Middle frontal gyrus (tissue), 1 donor: ENCODE data around the gene OR2H1.

Experiments used
- DNase-seq: peaks from one replicate; pipeline ENCODE4 v3.0.0-alpha.2; 2015; ENCODE audit warnings: low spot score; ENCODE audit errors: extremely low spot score

OR2H1 gene

GRCh38 chr6:29509711-29510110, 52.8 kb downstream of the OR2H1 start:
- no peak for DNase-seq

- no peak for DNase-seq
Observed at GRCh38 chr6:29510202-29510601, 53.2 kb downstream of the OR2H1 start.

GRCh38 chr6:29510746-29511300, 53.9 kb downstream of the OR2H1 start:
- no peak for DNase-seq
